Neural cell (in vitro differentiated cells): Measurements from ENCODE around the gene USP22. TPM values are rescaled to one million over a fixed set of nuclear protein-coding genes. Genes with fewer than 3 reads are reported as not detected.
"Not testable (repeated sequence)": the region's sequence is repeated elsewhere in the genome, so short reads cannot be mapped to it uniquely, and the experiment has no call there.

ENCODE experiments used
- H2AFZ ChIP-seq: fragments of 200-600, 300-800 bp; sonication (generic), shearing (Covaris generic); 2 replicates; pipeline ENCODE4 v1.6.0; 2014; ENCODE audit warnings: low read depth, mild to moderate bottlenecking, antibody characterized with exemption, low read length, moderate library complexity
- H3F3A ChIP-seq: fragments of 200-600 bp; shearing (Covaris generic); 2 replicates; pipeline ENCODE4 v1.6.1; 2016; ENCODE audit warnings: mild to moderate bottlenecking, moderate library complexity, mixed read lengths, antibody characterized with exemption, low read length; ENCODE audit not compliant: insufficient read depth, poor library complexity, severe bottlenecking
- H3K27ac ChIP-seq: fragments of 200-600, 300-800 bp; sonication (generic), shearing (Covaris generic); 2 replicates; pipeline ENCODE4 v1.5.1; 2014; ENCODE audit warnings: mild to moderate bottlenecking, low read length, moderate library complexity
- H3K27me3 ChIP-seq: fragments of 300-800, 200-600 bp; sonication (generic), shearing (Covaris generic); 2 replicates; pipeline ENCODE4 v1.6.0; 2014; ENCODE audit warnings: mild to moderate bottlenecking, low read depth, low read length, moderate library complexity; ENCODE audit not compliant: insufficient read depth
- H3K36me3 ChIP-seq: fragments of 300-800, 200-600 bp; sonication (generic), shearing (Covaris generic); 2 replicates; pipeline ENCODE4 v1.5.1; 2014; ENCODE audit warnings: mild to moderate bottlenecking, antibody characterized with exemption, low read length, moderate library complexity; ENCODE audit not compliant: insufficient read depth
- H3K4me2 ChIP-seq: fragments of 300-800, 200-600 bp; sonication (generic), shearing (Covaris generic); 2 replicates; pipeline ENCODE4 v1.6.0; 2014; ENCODE audit warnings: mild to moderate bottlenecking, low read length
- H3K4me3 ChIP-seq: fragments of 300-800, 200-600 bp; sonication (generic), shearing (Covaris generic); 2 replicates; pipeline ENCODE4 v1.5.1; 2014; ENCODE audit warnings: mild to moderate bottlenecking, low read length, moderate library complexity
- H3K79me2 ChIP-seq: fragments of 200-600 bp; shearing (Covaris generic); replicated peaks from 2 replicates; pipeline ENCODE4 v1.6.0; 2014; ENCODE audit warnings: mild to moderate bottlenecking, low read length, moderate library complexity; ENCODE audit not compliant: insufficient read depth
- H3K9ac ChIP-seq: fragments of 300-800, 200-600 bp; sonication (generic), shearing (Covaris generic); 2 replicates; pipeline ENCODE4 v1.6.1; 2016; ENCODE audit warnings: mild to moderate bottlenecking, low read length, mixed read lengths
- H3K9me2 ChIP-seq: fragments of 200-600 bp; shearing (Covaris generic); 2 replicates; pipeline ENCODE4 v1.6.1; 2016; ENCODE audit warnings: mild to moderate bottlenecking, low read length, mixed read lengths; ENCODE audit not compliant: insufficient read depth
- H3K9me3 ChIP-seq: fragments of 200-600, 300-800 bp; sonication (generic), shearing (Covaris generic); 2 replicates; pipeline ENCODE4 v1.6.1; 2016; ENCODE audit warnings: mild to moderate bottlenecking, mixed run types, low read length, moderate library complexity, mixed read lengths
- H4K20me1 ChIP-seq: fragments of 200-600 bp; shearing (Covaris generic); 2 replicates; pipeline ENCODE4 v1.6.1; 2016; ENCODE audit warnings: mild to moderate bottlenecking, mixed run types; ENCODE audit not compliant: insufficient read depth
- CTCF ChIP-seq: fragments of 450-650 bp; IDR thresholded peaks from 2 replicates; pipeline ENCODE4 v1.5.1; 2014; ENCODE audit warnings: antibody characterized with exemption, mild to moderate bottlenecking, moderate library complexity; ENCODE audit not compliant: poor library complexity, severe bottlenecking
- EZH2 ChIP-seq: fragments of 200-600, 300-800 bp; shearing (Covaris generic), sonication (generic); IDR thresholded peaks from 2 replicates; pipeline ENCODE4 v1.6.1; 2014; ENCODE audit warnings: antibody characterized with exemption, low read length, borderline replicate concordance, mild to moderate bottlenecking; ENCODE audit not compliant: insufficient read depth, poor library complexity, severe bottlenecking
- MXI1 ChIP-seq: fragments of 450-650 bp; conservative IDR thresholded peaks from 2 replicates; pipeline ENCODE4 v1.6.1; 2014; ENCODE audit warnings: antibody characterized with exemption, mild to moderate bottlenecking; ENCODE audit not compliant: poor library complexity, severe bottlenecking
- POLR2AphosphoS5 ChIP-seq: IDR thresholded peaks from 2 replicates; pipeline ENCODE4 v1.6.1; 2012
- RAD21 ChIP-seq: fragments of 450-650 bp; conservative IDR thresholded peaks from 2 replicates; pipeline ENCODE4 v1.6.1; 2014; ENCODE audit warnings: antibody characterized with exemption, mild to moderate bottlenecking, moderate library complexity
- REST ChIP-seq: IDR thresholded peaks from 2 replicates; pipeline ENCODE4 v1.6.1; 2012; ENCODE audit warnings: borderline replicate concordance
- SMC3 ChIP-seq: fragments of 450-650 bp; conservative IDR thresholded peaks from 2 replicates; pipeline ENCODE4 v1.6.1; 2014; ENCODE audit warnings: antibody characterized with exemption, mild to moderate bottlenecking, moderate library complexity; ENCODE audit not compliant: poor library complexity
- TAF1 ChIP-seq: IDR thresholded peaks from 2 replicates; pipeline ENCODE4 v1.6.1; 2012; ENCODE audit warnings: low read depth
- polyA plus RNA-seq: library from polyadenylated mRNA; depleted of rRNA; stranded (reverse); fragments of >200 nt; gene quantifications from 2 replicates; pipeline ENCODE4 v1.2.3, GENCODE V29; 2014

Gene USP22
- polyA plus RNA-seq, 1 donor from 2014 or later: 269 TPM

- Histone ChIP-seq H3K9me2 (no peaks in the 10 kb centered on the region), H3K4me2 (no peak overlapping the region), H2AFZ (no peak overlapping the region), H3K9ac (no peak overlapping the region), H3K36me3 (no peaks in the 10 kb centered on the region), H3K9me3 (no peaks in the 10 kb centered on the region), H3F3A (no peaks in the 10 kb centered on the region), H4K20me1 (no peaks in the 10 kb centered on the region), H3K27me3 (no peaks in the 10 kb centered on the region), H3K27ac (no peak overlapping the region), H3K79me2 (no peaks in the 10 kb centered on the region), H3K4me3 (no peak overlapping the region)
- TF ChIP-seq CTCF (no peak), RAD21 (no peak), REST (no peak), POLR2AphosphoS5 (no peak), MXI1 (no peak)
These were observed 15.5 kb upstream of the USP22 start for GRCh38 chr17:21058098-21058893.

- not testable (repeated sequence) for H3K27me3 ChIP-seq, H3K36me3 ChIP-seq, H3K9me2 ChIP-seq, H3K9ac ChIP-seq, H2AFZ ChIP-seq, H3K27ac ChIP-seq, H3K4me3 ChIP-seq, H3F3A ChIP-seq, H3K9me3 ChIP-seq, H3K4me2 ChIP-seq, H3K79me2 ChIP-seq, H4K20me1 ChIP-seq
These were observed 10.2 kb upstream of the USP22 start for GRCh38 chr17:21053056-21053455.

- H4K20me1 ChIP-seq: no peaks in the 10 kb centered on the region
- no peak overlapping the region for H3K4me2 ChIP-seq
- no peaks in the 10 kb centered on the region for H3K36me3 ChIP-seq
- H3K4me3 ChIP-seq: no peak overlapping the region
- no peaks in the 10 kb centered on the region for H3F3A ChIP-seq
- no peak overlapping the region for H3K27ac ChIP-seq
- no peaks in the 10 kb centered on the region for H3K27me3 ChIP-seq
- no peaks in the 10 kb centered on the region for H3K9me2 ChIP-seq
- no peak overlapping the region for H2AFZ ChIP-seq
- H3K9me3 ChIP-seq: no peaks in the 10 kb centered on the region
- no peak overlapping the region for H3K9ac ChIP-seq
- no peaks in the 10 kb centered on the region for H3K79me2 ChIP-seq
- TF ChIP-seq EZH2 (no peak), POLR2AphosphoS5 (no peak), REST (no peak), RAD21 (no peak), SMC3 (no peak), MXI1 (no peak), TAF1 (no peak)
These were observed 6.6 kb upstream of the USP22 start for GRCh38 chr17:21049457-21049856.
